Astrocyte (in vitro differentiated cells and primary cell): ENCODE data around the gene FBXO11. TPM values are rescaled to one million over a fixed set of nuclear protein-coding genes. Genes with fewer than 3 reads are reported as not detected.

ENCODE experiments used
- DNase-seq: peaks from one replicate; pipeline ENCODE4 v3.0.0-alpha.2; 2010; ENCODE audit warnings: low read depth
- FAIRE-seq: peaks from 2 replicates; lab custom pipeline; 2011; peaks lifted over from hg19 to GRCh38; lab: Jason Lieb, UNC
- H2AFZ ChIP-seq: 2 replicates; pipeline ENCODE4 v1.6.0; 2012; ENCODE audit warnings: low read depth, low read length, inconsistent platforms
- H3K27ac ChIP-seq: 2 replicates; pipeline ENCODE4 v1.5.1; 2011; ENCODE audit warnings: low read depth, low read length, inconsistent platforms
- H3K27me3 ChIP-seq: 2 replicates; pipeline ENCODE4 v1.6.0; 2011; ENCODE audit warnings: low read length, inconsistent platforms; ENCODE audit not compliant: insufficient read depth
- H3K36me3 ChIP-seq: 2 replicates; pipeline ENCODE4 v1.5.1; 2011; ENCODE audit warnings: low read length, inconsistent platforms; ENCODE audit not compliant: insufficient read depth
- H3K4me1 ChIP-seq: 2 replicates; pipeline ENCODE4 v1.5.1; 2011; ENCODE audit warnings: low read length, inconsistent platforms; ENCODE audit not compliant: insufficient read depth
- H3K4me2 ChIP-seq: 2 replicates; pipeline ENCODE4 v1.6.0; 2012; ENCODE audit warnings: low read length, inconsistent platforms
- H3K4me3 ChIP-seq: 2 replicates; pipeline ENCODE4 v1.5.1; 2011; ENCODE audit warnings: low read depth, mild to moderate bottlenecking, low read length, inconsistent platforms; ENCODE audit not compliant: insufficient read depth
- H3K79me2 ChIP-seq: 2 replicates; pipeline ENCODE4 v1.6.0; 2012; ENCODE audit warnings: mild to moderate bottlenecking, low read length, inconsistent platforms; ENCODE audit not compliant: insufficient read depth
- H3K9ac ChIP-seq: 2 replicates; pipeline ENCODE4 v1.6.0; 2012; ENCODE audit warnings: mild to moderate bottlenecking, low read length, inconsistent platforms
- H3K9me3 ChIP-seq: 2 replicates; pipeline ENCODE4 v1.5.1; 2012; ENCODE audit warnings: low read depth, mild to moderate bottlenecking, low read length, inconsistent platforms; ENCODE audit not compliant: insufficient read depth
- H4K20me1 ChIP-seq: 2 replicates; pipeline ENCODE4 v1.6.0; 2012; ENCODE audit warnings: low read length, inconsistent platforms; ENCODE audit not compliant: insufficient read depth
- H3K27ac Mint-ChIP-seq: one replicate; pipeline ENCODE4 v1.8.0; 2021; ENCODE audit warnings: mild to moderate bottlenecking, mixed read lengths; ENCODE audit not compliant: unreplicated experiment
- H3K27me3 Mint-ChIP-seq: one replicate; pipeline ENCODE4 v1.8.0; 2021; ENCODE audit warnings: low read depth, mixed read lengths; ENCODE audit not compliant: unreplicated experiment
- H3K36me3 Mint-ChIP-seq: one replicate; pipeline ENCODE4 v1.8.0; 2021; ENCODE audit warnings: low read depth, mixed read lengths; ENCODE audit not compliant: unreplicated experiment
- H3K4me1 Mint-ChIP-seq: one replicate; pipeline ENCODE4 v1.8.0; 2021; ENCODE audit warnings: low read depth, mixed read lengths; ENCODE audit not compliant: unreplicated experiment
- H3K4me3 Mint-ChIP-seq: one replicate; pipeline ENCODE4 v1.8.0; 2021; ENCODE audit warnings: mild to moderate bottlenecking, moderate library complexity, mixed read lengths; ENCODE audit not compliant: unreplicated experiment
- H3K9me3 Mint-ChIP-seq: one replicate; pipeline ENCODE4 v1.8.0; 2021; ENCODE audit warnings: mild to moderate bottlenecking, mixed read lengths; ENCODE audit not compliant: unreplicated experiment
- EZH2 ChIP-seq: IDR thresholded peaks from 2 replicates; pipeline ENCODE4 v1.6.1; 2012; ENCODE audit warnings: mild to moderate bottlenecking, low read length, inconsistent platforms; ENCODE audit not compliant: insufficient read depth
- total RNA-seq: library from RNA; stranded (reverse); gene quantifications from 2 replicates; pipeline ENCODE4 v1.2.1, GENCODE V29; 2021
- TF ChIP-seq, protein P1 (sequence below): IDR thresholded peaks from 2 replicates; pipeline ENCODE4 v1.5.1; 2011; ENCODE audit warnings: low read depth, mild to moderate bottlenecking, inconsistent platforms, low read length, moderate library complexity; ENCODE audit not compliant: insufficient read depth

The FBXO11 gene
- total RNA-seq, 1 donor from 2014 or later, result 70.8 TPM

- Histone ChIP-seq H3K4me2 (no peak overlapping the region), H3K9ac (no peak overlapping the region), H2AFZ (no peak overlapping the region), H3K4me3 (no peak overlapping the region), H3K4me1 (no peaks in the 10 kb centered on the region), H4K20me1 (no peaks in the 10 kb centered on the region), H3K79me2 (no peaks in the 10 kb centered on the region), H3K27ac (no peak overlapping the region), H3K36me3 (no peaks in the 10 kb centered on the region), H3K27me3 (no peaks in the 10 kb centered on the region), H3K9me3 (no peaks in the 10 kb centered on the region)
- Mint-ChIP-seq H3K9me3 (peaks cover 2% of the 10 kb centered on the region), H3K36me3 (no peaks in the 10 kb centered on the region), H3K4me1 (no peaks in the 10 kb centered on the region), H3K4me3 (no peak overlapping the region), H3K27me3 (no peaks in the 10 kb centered on the region), H3K27ac (no peak overlapping the region)
- FAIRE-seq (no peak), DNase-seq (no peak)
- TF ChIP-seq EZH2, result no peak
- TF ChIP-seq, protein P1, sequence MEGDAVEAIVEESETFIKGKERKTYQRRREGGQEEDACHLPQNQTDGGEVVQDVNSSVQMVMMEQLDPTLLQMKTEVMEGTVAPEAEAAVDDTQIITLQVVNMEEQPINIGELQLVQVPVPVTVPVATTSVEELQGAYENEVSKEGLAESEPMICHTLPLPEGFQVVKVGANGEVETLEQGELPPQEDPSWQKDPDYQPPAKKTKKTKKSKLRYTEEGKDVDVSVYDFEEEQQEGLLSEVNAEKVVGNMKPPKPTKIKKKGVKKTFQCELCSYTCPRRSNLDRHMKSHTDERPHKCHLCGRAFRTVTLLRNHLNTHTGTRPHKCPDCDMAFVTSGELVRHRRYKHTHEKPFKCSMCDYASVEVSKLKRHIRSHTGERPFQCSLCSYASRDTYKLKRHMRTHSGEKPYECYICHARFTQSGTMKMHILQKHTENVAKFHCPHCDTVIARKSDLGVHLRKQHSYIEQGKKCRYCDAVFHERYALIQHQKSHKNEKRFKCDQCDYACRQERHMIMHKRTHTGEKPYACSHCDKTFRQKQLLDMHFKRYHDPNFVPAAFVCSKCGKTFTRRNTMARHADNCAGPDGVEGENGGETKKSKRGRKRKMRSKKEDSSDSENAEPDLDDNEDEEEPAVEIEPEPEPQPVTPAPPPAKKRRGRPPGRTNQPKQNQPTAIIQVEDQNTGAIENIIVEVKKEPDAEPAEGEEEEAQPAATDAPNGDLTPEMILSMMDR, result no peak
Observed at GRCh38 chr2:47937677-47938076, 31.4 kb upstream of the FBXO11 start.

DNA sequence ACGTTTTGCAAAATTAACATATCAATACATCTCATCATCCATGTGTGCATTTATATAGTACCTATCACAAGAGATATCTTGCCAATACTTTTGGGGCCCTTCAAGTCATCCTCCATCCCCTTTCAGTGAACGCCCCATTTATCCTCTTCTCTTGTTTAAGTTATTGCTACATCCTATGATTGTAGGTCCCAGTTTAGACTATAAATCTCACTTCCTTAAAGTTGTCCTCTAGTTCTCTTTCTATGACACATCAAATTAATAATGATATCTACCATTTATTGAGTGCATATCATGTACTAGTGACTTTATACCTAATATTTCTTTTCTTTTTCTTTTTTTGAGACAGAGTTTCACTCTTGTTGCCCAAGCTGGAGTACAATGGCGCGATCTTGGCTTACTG lies 28.8 kb upstream of the FBXO11 start:
- Mint-ChIP-seq H3K4me1 (no peaks in the 10 kb centered on the region), H3K27ac (no peak overlapping the region), H3K36me3 (no peaks in the 10 kb centered on the region), H3K4me3 (no peak overlapping the region), H3K9me3 (no peaks in the 10 kb centered on the region), H3K27me3 (no peaks in the 10 kb centered on the region)
- Histone ChIP-seq H3K27me3 (no peaks in the 10 kb centered on the region), H3K4me3 (no peak overlapping the region), H3K4me1 (no peaks in the 10 kb centered on the region), H3K36me3 (no peaks in the 10 kb centered on the region), H4K20me1 (no peaks in the 10 kb centered on the region), H3K9me3 (no peaks in the 10 kb centered on the region), H3K27ac (no peak overlapping the region), H3K9ac (no peak overlapping the region), H2AFZ (no peak overlapping the region), H3K79me2 (no peaks in the 10 kb centered on the region), H3K4me2 (no peak overlapping the region)
- DNase-seq (no peak), FAIRE-seq (no peak)
- TF ChIP-seq, protein P1, result no peak
- no peak for TF ChIP-seq EZH2

- Histone ChIP-seq H2AFZ (no peak overlapping the region), H4K20me1 (no peaks in the 10 kb centered on the region), H3K27me3 (no peaks in the 10 kb centered on the region), H3K36me3 (no peaks in the 10 kb centered on the region), H3K9ac (no peak overlapping the region), H3K4me3 (no peak overlapping the region), H3K27ac (no peak overlapping the region), H3K79me2 (no peaks in the 10 kb centered on the region), H3K4me1 (no peaks in the 10 kb centered on the region), H3K4me2 (no peak overlapping the region), H3K9me3 (no peaks in the 10 kb centered on the region)
- Mint-ChIP-seq H3K27ac (no peak overlapping the region), H3K4me3 (no peak overlapping the region), H3K36me3 (no peaks in the 10 kb centered on the region), H3K9me3 (no peaks in the 10 kb centered on the region), H3K27me3 (no peaks in the 10 kb centered on the region), H3K4me1 (no peaks in the 10 kb centered on the region)
- no peak for DNase-seq
- FAIRE-seq, result no peak
- TF ChIP-seq, protein P1, result no peak
- no peak for TF ChIP-seq EZH2
Observed at GRCh38 chr2:47918043-47918442, 11.7 kb upstream of the FBXO11 start.
